ENCODE data around the gene TNFRSF8. TPM values are rescaled to one million over a fixed set of nuclear protein-coding genes. Genes with fewer than 3 reads are reported as not detected.

The TNFRSF8 gene
- total and polyA plus RNA-seq, 9 of the 15 experiments (the other 6 are each of a cell fraction or from before 2014, with no cell fraction given), result 3.5 to 38.4 (median 17.1) TPM

DNA sequence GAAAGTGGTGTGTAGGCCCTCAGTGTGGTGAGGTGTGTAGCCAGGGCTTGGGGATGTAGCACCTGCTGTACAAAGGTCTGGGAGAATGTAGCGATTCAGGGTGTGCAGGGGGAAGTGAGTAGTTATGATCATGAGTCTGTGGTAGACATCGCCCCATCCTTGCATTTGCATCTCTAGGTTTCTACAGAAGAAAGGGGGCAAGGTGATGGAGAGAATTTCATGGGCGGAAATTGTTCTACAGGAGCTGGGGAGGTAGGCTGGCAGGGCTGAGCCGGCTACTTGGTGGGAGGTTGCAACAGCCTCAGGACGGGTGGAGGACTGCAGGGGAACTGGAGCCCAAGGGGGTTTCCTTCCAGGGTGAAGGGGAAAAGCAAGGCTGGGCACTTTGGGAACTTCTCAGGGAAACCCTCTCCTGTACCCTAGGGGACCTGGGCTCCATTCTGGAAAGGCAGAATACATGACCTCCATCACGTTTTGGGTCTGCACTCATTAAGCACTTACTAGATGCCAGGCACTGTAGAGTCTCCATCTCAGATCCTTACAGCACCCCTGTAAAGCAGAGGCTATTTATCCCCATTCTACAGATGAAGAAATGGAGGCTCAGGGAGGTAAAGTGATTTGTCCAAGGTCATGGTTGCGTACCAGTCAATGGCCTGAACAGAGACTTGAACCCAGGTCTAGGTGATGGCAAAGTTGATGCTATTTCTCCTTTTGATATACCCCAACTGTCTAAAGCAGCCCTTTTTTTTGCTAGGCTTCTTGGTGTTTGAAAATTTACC lies 89.2 kb downstream of the TNFRSF8 start:
- Histone ChIP-seq H3K4me3 (no peak overlapping the region), H3K27me3 (ENCODE audit: control insufficient read depth in 2 of 2, insufficient read depth in 2 of 2, low read length in 2 of 2) (no peaks in the 10 kb centered on the region; a peak in 1 of 5 replicates), H3K4me1 (replicated peaks in 1 of 2; ENCODE audit: control insufficient read depth in 2 of 2, insufficient read depth in 2 of 2, low read length in 2 of 2) (peaks cover 16 to 24% of the 10 kb centered on the region in 2 experiments), H3K27ac (ENCODE audit: extremely low read depth, low read depth, low read length) (no peak overlapping the region), H3K4me2 (ENCODE audit: insufficient read depth, low read length) (no peak overlapping the region), H3K9me3 (replicated peaks; ENCODE audit: control insufficient read depth, insufficient read depth, low read depth, low read length) (no peaks in the 10 kb centered on the region), H2AFZ (ENCODE audit: low read depth, low read length) (no peak overlapping the region), H3K36me3 (ENCODE audit: control insufficient read depth, insufficient read depth, low read length) (no peaks in the 10 kb centered on the region), H4K20me1 (replicated peaks; ENCODE audit: control insufficient read depth, insufficient read depth, low read length) (no peaks in the 10 kb centered on the region), H3K9me1 (ENCODE audit: control insufficient read depth, insufficient read depth, low read length) (no peaks in the 10 kb centered on the region), H3K79me2 (ENCODE audit: control insufficient read depth, insufficient read depth, low read length) (no peaks in the 10 kb centered on the region), H3K9ac (ENCODE audit: insufficient read depth in 1 of 2, low read depth in 2 of 2, low read length in 2 of 2) (no peak overlapping the region)
- ChIA-PET CTCF (ENCODE audit: low intra/inter-chr PET ratio) (no interaction called here), POLR2A (interaction anchor here (0.6 to 2.8 kb wide), 4 partner anchors 8 to 58 kb away, joined by 3 to 12 read pairs (median 4); partner anchors contain the start of gene TNFRSF1B)
- no peak for ATAC-seq
- intact Hi-C loops (cut with micrococcal nuclease), result no loop called here
- BruUV-seq (replicated peaks), result no TSS peak
- in situ Hi-C loops (cut with MboI), result no loop called here
- FAIRE-seq, result no peak
- DNase-seq (ENCODE audit: extremely low read depth in 1 of 4, low spot score in 3 of 4), result no peak
- peak in 1 of 2 experiments; percentile 52; a peak in 2 of 4 replicates for TF ChIP-seq KDM1A (IDR thresholded peaks at IDR 0.05)
- TF ChIP-seq HMG20A (CRISPR knock-in tag; conservative IDR thresholded peaks at IDR 0.05), result no peak
- TF ChIP-seq BCOR (IDR thresholded peaks at IDR 0.05), result peak; percentile 86
- TF ChIP-seq AFF1 (IDR thresholded peaks at IDR 0.05; ENCODE audit: low read depth in 1 of 2, partially characterized antibody in 2 of 2), result no peak
- TF ChIP-seq ETS2 (tag; IDR thresholded peaks at IDR 0.05; ENCODE audit: borderline replicate concordance, poor library complexity, severe bottlenecking), result no peak
- TF ChIP-seq MCM7 (IDR thresholded peaks at IDR 0.05), result no peak
- TF ChIP-seq USF1 (CRISPR knock-in tag; IDR thresholded peaks at IDR 0.05), result peak; percentile 23; the same call in 1 of the 2 replicates
- TF ChIP-seq CAMTA2 (CRISPR knock-in tag; conservative IDR thresholded peaks at IDR 0.05), result no peak
- TF ChIP-seq TCF7 (IDR thresholded peaks at IDR 0.05; ENCODE audit: borderline replicate concordance), result no peak
- TF ChIP-seq ADNP (tag; IDR thresholded peaks at IDR 0.05), result 0 out of 2 replicates have a peak, but pooled peaks have one; percentile 26
- no peak for TF ChIP-seq CBX3 (IDR thresholded peaks at IDR 0.05; ENCODE audit: borderline replicate concordance in 1 of 2, low read length in 2 of 2)
- no peak for TF ChIP-seq HIVEP1 (CRISPR knock-in tag; IDR thresholded peaks at IDR 0.05)
- TF ChIP-seq BCL6 (CRISPR knock-in tag; IDR thresholded peaks at IDR 0.05), result no peak
- no peak for TF ChIP-seq PKNOX1 (IDR thresholded peaks at IDR 0.05)
- TF ChIP-seq L3MBTL2 (IDR thresholded peaks at IDR 0.05), result no peak
- TF ChIP-seq RB1 (IDR thresholded peaks at IDR 0.05; ENCODE audit: low read depth), result no peak
- TF ChIP-seq BHLHE40 (IDR thresholded peaks at IDR 0.05; ENCODE audit: low read length), result no peak
- TF ChIP-seq RBM25 (IDR thresholded peaks at IDR 0.05; ENCODE audit: low read depth, low read length, severe bottlenecking), result peak; percentile 87
- TF ChIP-seq HDAC2 (IDR thresholded peaks at IDR 0.05), result 0 out of 2 replicates have a peak, but pooled peaks have one; percentile 20
- WGBS (ENCODE audit: insufficient coverage, low coverage, missing lambda C conversion rate), result 50% methylated on average over 7 of the region's 7 CpGs
